ENCODE results near the gene PARD6G.

The PARD6G gene

GRCh38 chr18:80137137-80137536, 110.2 kb downstream of the PARD6G start:
- Histone ChIP-seq H3K18ac (ENCODE audit: low read depth in 1 of 2, low read length in 2 of 2) (no peak overlapping the region), H3K4me2 (ENCODE audit: low read length, poor library complexity, severe bottlenecking) (no peak overlapping the region), H3K4me1 (ENCODE audit: control insufficient read depth, insufficient read depth, low read depth, low read length) (peaks cover 4% of the 10 kb centered on the region), H4K8ac (ENCODE audit: low read length) (no peak overlapping the region), H3K4me3 (ENCODE audit: insufficient read depth in 1 of 2, low read depth in 1 of 2, low read length in 2 of 2) (no peak overlapping the region), H2AK5ac (ENCODE audit: low read length, severe bottlenecking) (no peak overlapping the region), H3K9ac (ENCODE audit: low read length) (no peak overlapping the region), H3K36me3 (ENCODE audit: control insufficient read depth in 1 of 2, insufficient read depth in 2 of 2, low read depth in 1 of 2, low read length in 2 of 2) (peaks cover 42 to 80% of the 10 kb centered on the region in 2 experiments), H2BK15ac (ENCODE audit: low read depth, poor library complexity, severe bottlenecking) (no peak overlapping the region), H2AFZ (ENCODE audit: low read depth, low read length) (no peak overlapping the region), H4K91ac (ENCODE audit: low read length) (no peak overlapping the region), H3K27ac (ENCODE audit: low read length, poor library complexity, severe bottlenecking) (no peak overlapping the region), H2BK120ac (ENCODE audit: low read depth, low read length) (no peak overlapping the region), H2BK5ac (ENCODE audit: low read depth, low read length, poor library complexity, severe bottlenecking) (no peak overlapping the region), H3K14ac (ENCODE audit: low read length in 2 of 2) (no peak overlapping the region), H3K9me3 (ENCODE audit: control insufficient read depth, low read length) (no peaks in the 10 kb centered on the region), H2BK12ac (ENCODE audit: low read length in 2 of 2) (no peak overlapping the region), H3K4ac (ENCODE audit: low read depth in 1 of 2, low read length in 2 of 2) (no peak overlapping the region), H3K27me3 (ENCODE audit: control insufficient read depth in 1 of 2, insufficient read depth in 1 of 2, low read length in 2 of 2) (no peaks in the 10 kb centered on the region), H3K23ac (ENCODE audit: low read length in 2 of 2) (no peak overlapping the region), H3K79me1 (replicated peaks; ENCODE audit: low read length, poor library complexity, severe bottlenecking) (peaks cover 54% of the 10 kb centered on the region)
- WGBS, result 97% methylated on average over 14 of the region's 14 CpGs
- DNase-seq, result no peak

GRCh38 chr18:80136679-80137078, 110.6 kb downstream of the PARD6G start:
- H3K4me1 ChIP-seq (ENCODE audit: control insufficient read depth, insufficient read depth, low read depth, low read length), result peaks cover 2% of the 10 kb centered on the region
- no peaks in the 10 kb centered on the region for H3K9me3 ChIP-seq (ENCODE audit: control insufficient read depth, low read length)
- H3K4me3 ChIP-seq (ENCODE audit: insufficient read depth in 1 of 2, low read depth in 1 of 2, low read length in 2 of 2), result no peak overlapping the region
- DNase-seq, result no peak
- no peak overlapping the region for H3K9ac ChIP-seq (ENCODE audit: low read length)
- no peak overlapping the region for H2BK12ac ChIP-seq (ENCODE audit: low read length in 2 of 2)
- H2BK5ac ChIP-seq (ENCODE audit: low read depth, low read length, poor library complexity, severe bottlenecking), result no peak overlapping the region
- H4K91ac ChIP-seq (ENCODE audit: low read length), result no peak overlapping the region
- H2BK15ac ChIP-seq (ENCODE audit: low read depth, poor library complexity, severe bottlenecking), result no peak overlapping the region
- H3K23ac ChIP-seq (ENCODE audit: low read length in 2 of 2), result no peak overlapping the region
- 84% methylated on average over 8 of the region's 8 CpGs for WGBS
- H3K14ac ChIP-seq (ENCODE audit: low read length in 2 of 2), result no peak overlapping the region
- H3K4ac ChIP-seq (ENCODE audit: low read depth in 1 of 2, low read length in 2 of 2), result no peak overlapping the region
- peaks cover 51% of the 10 kb centered on the region for H3K79me1 ChIP-seq (replicated peaks; ENCODE audit: low read length, poor library complexity, severe bottlenecking)
- H3K4me2 ChIP-seq (ENCODE audit: low read length, poor library complexity, severe bottlenecking), result no peak overlapping the region
- H2BK120ac ChIP-seq (ENCODE audit: low read depth, low read length), result no peak overlapping the region
- no peak overlapping the region for H2AFZ ChIP-seq (ENCODE audit: low read depth, low read length)
- H3K27me3 ChIP-seq (ENCODE audit: control insufficient read depth in 1 of 2, insufficient read depth in 1 of 2, low read length in 2 of 2), result no peaks in the 10 kb centered on the region
- H4K8ac ChIP-seq (ENCODE audit: low read length), result no peak overlapping the region
- no peak overlapping the region for H3K27ac ChIP-seq (ENCODE audit: low read length, poor library complexity, severe bottlenecking)
- no peak overlapping the region for H3K18ac ChIP-seq (ENCODE audit: low read depth in 1 of 2, low read length in 2 of 2)
- H3K36me3 ChIP-seq (ENCODE audit: control insufficient read depth in 1 of 2, insufficient read depth in 2 of 2, low read depth in 1 of 2, low read length in 2 of 2), result peaks cover 39 to 84% of the 10 kb centered on the region in 2 experiments
- H2AK5ac ChIP-seq (ENCODE audit: low read length, severe bottlenecking), result no peak overlapping the region

- Histone ChIP-seq H3K36me3 (ENCODE audit: control insufficient read depth in 1 of 2, insufficient read depth in 2 of 2, low read depth in 1 of 2, low read length in 2 of 2) (peaks cover 31 to 78% of the 10 kb centered on the region in 2 experiments), H2BK15ac (ENCODE audit: low read depth, poor library complexity, severe bottlenecking) (no peak overlapping the region), H3K9ac (ENCODE audit: low read length) (no peak overlapping the region), H4K8ac (ENCODE audit: low read length) (no peak overlapping the region), H3K79me1 (replicated peaks; ENCODE audit: low read length, poor library complexity, severe bottlenecking) (peaks cover 43% of the 10 kb centered on the region), H2BK12ac (ENCODE audit: low read length in 2 of 2) (no peak overlapping the region), H3K4me2 (ENCODE audit: low read length, poor library complexity, severe bottlenecking) (no peak overlapping the region), H3K9me3 (ENCODE audit: control insufficient read depth, low read length) (no peaks in the 10 kb centered on the region), H2BK120ac (ENCODE audit: low read depth, low read length) (no peak overlapping the region), H3K18ac (ENCODE audit: low read depth in 1 of 2, low read length in 2 of 2) (no peak overlapping the region), H3K14ac (ENCODE audit: low read length in 2 of 2) (no peak overlapping the region), H3K4me3 (ENCODE audit: insufficient read depth in 1 of 2, low read depth in 1 of 2, low read length in 2 of 2) (no peak overlapping the region), H2AFZ (ENCODE audit: low read depth, low read length) (no peak overlapping the region), H4K91ac (ENCODE audit: low read length) (no peak overlapping the region), H2AK5ac (ENCODE audit: low read length, severe bottlenecking) (no peak overlapping the region), H3K4me1 (ENCODE audit: control insufficient read depth, insufficient read depth, low read depth, low read length) (peaks cover 2% of the 10 kb centered on the region), H2BK5ac (ENCODE audit: low read depth, low read length, poor library complexity, severe bottlenecking) (no peak overlapping the region), H3K27me3 (ENCODE audit: control insufficient read depth in 1 of 2, insufficient read depth in 1 of 2, low read length in 2 of 2) (no peaks in the 10 kb centered on the region), H3K23ac (ENCODE audit: low read length in 2 of 2) (no peak overlapping the region), H3K4ac (ENCODE audit: low read depth in 1 of 2, low read length in 2 of 2) (no peak overlapping the region), H3K27ac (ENCODE audit: low read length, poor library complexity, severe bottlenecking) (no peak overlapping the region)
- no peak for DNase-seq
- 100% methylated on average over 1 of the region's 1 CpG for WGBS
Measured at GRCh38 chr18:80135136-80135535, 112.2 kb downstream of the PARD6G start.

- Histone ChIP-seq H3K14ac (ENCODE audit: low read length in 2 of 2) (no peak overlapping the region), H3K9me3 (ENCODE audit: control insufficient read depth, low read length) (no peaks in the 10 kb centered on the region), H2AFZ (ENCODE audit: low read depth, low read length) (no peak overlapping the region), H2BK15ac (ENCODE audit: low read depth, poor library complexity, severe bottlenecking) (no peak overlapping the region), H2BK12ac (ENCODE audit: low read length in 2 of 2) (no peak overlapping the region), H3K79me1 (replicated peaks; ENCODE audit: low read length, poor library complexity, severe bottlenecking) (peaks cover 37% of the 10 kb centered on the region), H3K9ac (ENCODE audit: low read length) (no peak overlapping the region), H3K27ac (ENCODE audit: low read length, poor library complexity, severe bottlenecking) (no peak overlapping the region), H2AK5ac (ENCODE audit: low read length, severe bottlenecking) (no peak overlapping the region), H3K4me2 (ENCODE audit: low read length, poor library complexity, severe bottlenecking) (no peak overlapping the region), H3K18ac (ENCODE audit: low read depth in 1 of 2, low read length in 2 of 2) (no peak overlapping the region), H3K4ac (ENCODE audit: low read depth in 1 of 2, low read length in 2 of 2) (no peak overlapping the region), H3K4me3 (ENCODE audit: insufficient read depth in 1 of 2, low read depth in 1 of 2, low read length in 2 of 2) (no peak overlapping the region), H4K91ac (ENCODE audit: low read length) (no peak overlapping the region), H2BK5ac (ENCODE audit: low read depth, low read length, poor library complexity, severe bottlenecking) (no peak overlapping the region), H3K27me3 (ENCODE audit: control insufficient read depth in 1 of 2, insufficient read depth in 1 of 2, low read length in 2 of 2) (no peaks in the 10 kb centered on the region), H4K8ac (ENCODE audit: low read length) (no peak overlapping the region), H2BK120ac (ENCODE audit: low read depth, low read length) (no peak overlapping the region), H3K36me3 (ENCODE audit: control insufficient read depth in 1 of 2, insufficient read depth in 2 of 2, low read depth in 1 of 2, low read length in 2 of 2) (peaks cover 29 to 58% of the 10 kb centered on the region in 2 experiments), H3K23ac (ENCODE audit: low read length in 2 of 2) (no peak overlapping the region), H3K4me1 (ENCODE audit: control insufficient read depth, insufficient read depth, low read depth, low read length) (peaks cover 2% of the 10 kb centered on the region)
- WGBS, result no CpG with 5 or more reads among the region's 1 CpG
- DNase-seq, result no peak
Measured at GRCh38 chr18:80133124-80133523, 114.2 kb downstream of the PARD6G start.
